Amniotic stem cell (primary cell): Measurements from ENCODE around the gene RHOH.

Experiments
- DNase-seq: peaks from one replicate; lab custom pipeline; 2025; lab: John Stamatoyannopoulos, UW

Gene RHOH

GRCh38 chr4:40295572-40295971 lies 98.7 kb downstream of the RHOH start:
- DNase-seq: no peak
